HG03521 (cell line): ENCODE results near the gene PLEKHA5.

Experiments used
- ATAC-seq: cut with Tn5 transposase; IDR thresholded peaks from one replicate; pipeline ENCODE4 v1.9.1; 2021; ENCODE audit warnings: mild to moderate bottlenecking, moderate library complexity; ENCODE audit not compliant: unreplicated experiment

Gene PLEKHA5

GRCh38 chr12:19196959-19197630 is 67.6 kb downstream of the PLEKHA5 start:
- ATAC-seq: no peak

DNA sequence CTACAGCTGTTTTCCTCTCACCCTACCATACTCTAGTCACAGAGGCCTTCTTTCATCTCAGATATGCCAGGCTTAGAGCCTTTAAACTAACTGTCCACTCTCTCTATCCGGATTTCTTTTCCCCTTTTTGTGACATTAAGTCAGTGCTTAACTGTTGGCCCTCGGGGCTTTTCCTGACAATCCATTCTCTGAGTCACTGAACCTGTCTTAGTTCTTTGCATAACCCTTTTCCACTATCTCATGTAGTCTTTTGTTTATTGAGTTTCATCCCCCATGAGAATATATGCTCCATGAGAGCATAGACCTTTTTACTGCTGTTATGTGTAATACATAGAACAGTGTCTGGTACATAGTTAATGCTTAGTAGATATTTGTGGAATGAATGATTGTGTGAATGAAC is 68.7 kb downstream of the PLEKHA5 start:
- ATAC-seq: no peak

GRCh38 chr12:19199332-19199731 is 69.8 kb downstream of the PLEKHA5 start:
- no peak for ATAC-seq

DNA sequence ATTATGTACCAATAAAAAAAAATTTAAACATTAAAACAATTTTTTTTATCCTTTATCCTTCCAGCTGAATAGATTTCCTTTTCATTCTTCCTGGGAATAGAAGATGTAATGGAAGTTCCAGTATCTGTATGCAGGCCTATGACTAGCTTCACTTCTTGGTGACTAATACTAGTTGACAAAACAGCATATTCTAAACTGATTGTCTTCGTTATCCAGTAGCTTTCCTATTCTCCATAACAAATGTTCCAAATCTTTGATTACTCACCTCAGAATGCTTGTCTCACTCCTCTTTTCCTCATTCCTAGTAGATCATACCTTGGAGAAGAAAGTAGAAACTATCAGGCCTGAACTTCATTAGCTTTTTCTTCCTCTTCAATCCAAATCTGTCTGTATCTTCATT is 70.7 kb downstream of the PLEKHA5 start:
- no peak for ATAC-seq

DNA sequence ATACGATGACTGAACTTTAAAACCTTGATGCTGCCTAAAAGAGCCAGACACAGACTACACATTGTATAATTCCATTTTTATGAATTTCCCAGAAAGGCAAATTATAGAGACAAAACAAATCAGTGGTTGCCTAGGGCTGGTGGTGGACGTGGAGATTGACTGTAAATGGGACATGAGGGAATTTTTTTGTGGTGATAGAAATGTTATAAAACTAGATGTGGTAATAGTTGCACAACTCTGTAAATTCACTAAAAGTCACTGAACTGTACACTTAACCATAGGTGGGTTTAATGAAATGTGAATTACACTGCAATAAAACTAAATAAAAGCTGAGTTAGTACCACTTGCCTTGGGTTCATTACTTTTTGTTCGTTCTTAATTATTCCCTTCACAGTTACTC is 72.1 kb downstream of the PLEKHA5 start:
- ATAC-seq: no peak

GRCh38 chr12:19203013-19203412 is 73.5 kb downstream of the PLEKHA5 start:
- ATAC-seq: no peak

DNA sequence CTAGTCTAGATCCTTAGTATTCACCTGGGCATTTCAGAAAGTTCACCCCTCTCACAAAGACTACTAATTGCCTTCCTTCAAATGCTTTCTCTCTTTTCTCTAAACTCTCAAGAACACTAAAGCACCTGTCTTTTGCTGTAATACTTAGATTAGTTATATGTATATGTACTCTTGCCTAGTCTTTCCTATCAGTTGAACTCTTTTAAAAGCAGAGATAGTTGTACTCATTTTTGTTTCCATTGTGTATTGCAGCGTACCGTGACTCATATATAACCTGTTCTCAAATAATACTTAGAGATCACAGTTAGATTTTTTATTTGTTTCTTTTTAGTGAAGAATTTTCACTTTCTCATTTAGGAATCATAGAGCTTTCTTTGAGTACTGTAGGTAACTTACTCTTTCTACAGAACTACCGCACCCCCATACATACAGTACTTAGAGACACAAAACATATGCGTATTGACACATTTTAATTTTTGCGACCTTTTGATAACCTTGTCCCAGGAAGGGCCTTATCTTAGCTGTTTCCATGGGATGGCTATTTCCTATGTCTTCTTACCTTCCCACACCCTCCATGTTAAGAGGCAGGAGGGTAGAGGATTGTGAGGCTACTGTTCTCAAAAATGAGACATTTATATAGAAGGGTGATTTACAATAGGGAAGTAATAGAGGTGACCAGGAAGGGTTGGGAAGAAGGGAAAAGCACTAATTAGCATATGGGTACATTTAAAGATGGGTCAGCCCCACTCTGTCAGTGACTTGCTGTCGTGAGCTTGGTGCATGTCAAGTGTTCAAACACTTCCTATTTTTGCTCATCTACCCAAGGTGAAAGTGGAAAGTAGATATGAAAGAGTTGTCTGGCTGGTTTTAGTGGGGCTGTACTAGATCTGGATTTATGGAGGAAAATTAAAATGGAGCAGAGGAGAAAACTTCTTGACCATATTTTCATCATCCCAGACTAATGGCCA is 74.3 kb downstream of the PLEKHA5 start:
- no peak for ATAC-seq

DNA sequence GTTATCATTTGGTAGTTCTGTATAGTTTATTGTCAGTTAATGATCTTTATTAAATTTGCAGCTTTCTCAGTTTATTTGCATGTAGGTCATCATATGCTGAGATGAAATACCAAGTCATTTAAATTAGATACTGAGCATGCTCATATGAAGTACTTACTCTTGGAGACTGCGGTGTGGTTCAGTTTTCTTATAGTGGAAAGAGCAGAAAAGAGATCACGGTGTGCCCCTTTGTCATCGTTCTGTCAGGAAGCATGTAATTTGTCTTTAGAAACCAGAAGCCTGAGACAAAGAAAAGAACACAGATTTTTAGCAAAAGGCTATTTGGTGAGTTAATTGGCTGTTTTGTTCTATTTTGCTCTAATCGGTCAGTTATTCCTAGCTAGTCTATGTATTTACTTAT is 75.6 kb downstream of the PLEKHA5 start:
- no peak for ATAC-seq

DNA sequence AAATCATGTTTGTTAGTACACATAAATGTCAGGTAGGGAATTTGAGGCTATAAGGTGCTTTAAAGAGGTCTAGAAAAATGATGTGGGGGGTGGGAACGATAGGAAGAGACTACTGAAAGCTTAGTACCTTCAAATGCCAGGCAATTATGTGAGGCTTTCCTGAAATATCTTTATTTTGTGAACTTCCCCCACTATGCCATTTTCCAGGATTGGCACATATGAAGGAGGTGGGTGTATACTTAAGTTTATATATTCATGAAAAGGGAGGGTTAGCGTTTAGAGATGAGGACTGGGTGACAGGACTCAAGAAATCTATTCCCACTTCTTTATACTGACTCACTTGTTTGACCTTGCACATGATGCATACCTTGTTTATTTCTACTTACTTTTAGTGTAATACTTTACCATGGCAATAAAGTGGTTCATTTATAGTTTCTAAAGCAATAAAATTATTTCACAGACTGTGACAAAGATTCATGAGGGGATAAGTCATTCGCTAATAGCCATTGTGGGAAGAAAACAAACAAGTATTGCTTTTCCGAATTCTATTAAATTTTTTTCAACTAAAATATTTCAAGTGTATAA is 77.1 kb downstream of the PLEKHA5 start:
- ATAC-seq: no peak

DNA sequence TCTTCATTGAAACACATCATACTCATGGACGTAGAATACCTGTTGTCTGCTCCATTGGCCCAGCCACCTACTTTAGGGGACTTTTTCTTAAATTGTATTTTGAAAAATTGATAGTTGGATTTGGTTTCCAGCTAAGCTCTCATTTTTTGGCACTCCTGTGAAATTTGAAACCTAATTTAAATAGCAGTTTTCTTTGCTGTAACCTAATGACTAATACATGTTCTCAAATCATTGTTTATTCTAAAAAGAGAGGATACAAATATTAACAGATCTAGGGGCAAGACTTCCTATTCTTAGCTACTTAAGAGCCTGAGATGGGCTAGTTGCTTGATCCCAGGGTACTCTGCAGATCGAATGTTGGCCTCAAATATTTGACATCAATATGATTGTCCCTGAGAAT is 78.9 kb downstream of the PLEKHA5 start:
- ATAC-seq: no peak

GRCh38 chr12:19209661-19210060 is 80.1 kb downstream of the PLEKHA5 start:
- ATAC-seq: no peak

DNA sequence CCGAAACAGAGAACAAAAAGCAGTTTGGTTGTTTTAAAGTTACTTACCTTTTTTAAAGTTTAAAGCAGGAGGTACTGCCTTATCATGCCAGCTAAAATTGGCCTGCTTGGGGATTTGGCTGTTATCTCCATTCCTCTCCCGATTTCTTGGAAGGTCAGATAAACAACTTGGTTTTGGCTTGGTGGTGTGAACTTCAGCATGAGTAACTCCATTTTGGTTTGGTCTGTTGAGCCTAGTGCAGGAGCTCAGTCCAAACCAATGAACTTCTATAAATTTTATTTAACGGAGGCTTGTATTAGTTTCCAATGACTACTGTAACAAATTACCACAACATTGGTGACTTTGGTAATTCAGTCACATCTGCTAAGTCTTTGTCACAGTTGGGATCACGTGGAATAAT is 82.3 kb downstream of the PLEKHA5 start:
- ATAC-seq: no peak

GRCh38 chr12:19212245-19212644 is 82.7 kb downstream of the PLEKHA5 start:
- no peak for ATAC-seq

GRCh38 chr12:19214020-19214419 is 84.5 kb downstream of the PLEKHA5 start:
- ATAC-seq: no peak

DNA sequence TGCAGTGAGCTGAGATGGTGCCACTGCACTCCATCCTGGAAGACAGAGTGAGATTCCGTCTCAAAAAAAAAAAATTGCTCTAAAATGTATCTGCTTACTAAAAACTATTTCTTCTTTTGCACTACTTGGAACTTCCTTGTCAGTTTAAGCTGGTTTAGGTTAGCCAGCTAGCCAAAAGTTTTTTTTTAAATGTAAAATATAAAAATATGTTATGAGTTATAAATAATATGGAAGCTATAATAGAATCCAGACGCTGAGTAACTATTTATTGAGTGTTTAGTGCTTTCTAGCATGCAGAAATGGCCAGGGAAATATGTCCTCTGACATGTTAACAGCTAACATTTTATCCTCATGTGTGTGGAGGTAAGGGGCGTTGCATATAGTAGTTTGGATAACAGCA is 85.6 kb downstream of the PLEKHA5 start:
- no peak for ATAC-seq

DNA sequence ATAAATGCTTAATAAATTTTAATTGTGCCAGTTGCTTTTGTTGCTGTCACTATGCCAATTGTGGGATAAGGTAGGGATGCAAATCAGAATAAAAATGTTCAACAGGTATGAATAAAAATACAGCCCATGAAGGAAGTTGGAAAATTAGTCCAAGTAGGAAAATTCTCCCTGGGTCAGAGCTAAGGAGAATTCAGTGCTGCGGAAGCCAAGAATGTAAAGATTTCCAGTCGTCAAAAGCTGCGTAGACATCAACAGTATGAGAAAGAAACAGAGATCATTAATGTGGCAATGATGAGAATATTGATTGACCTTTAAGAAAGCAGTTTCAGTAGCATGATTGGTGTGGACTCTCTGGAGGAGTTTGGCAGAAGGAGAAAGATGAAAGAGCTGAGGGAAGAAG is 87.9 kb downstream of the PLEKHA5 start:
- no peak for ATAC-seq

DNA sequence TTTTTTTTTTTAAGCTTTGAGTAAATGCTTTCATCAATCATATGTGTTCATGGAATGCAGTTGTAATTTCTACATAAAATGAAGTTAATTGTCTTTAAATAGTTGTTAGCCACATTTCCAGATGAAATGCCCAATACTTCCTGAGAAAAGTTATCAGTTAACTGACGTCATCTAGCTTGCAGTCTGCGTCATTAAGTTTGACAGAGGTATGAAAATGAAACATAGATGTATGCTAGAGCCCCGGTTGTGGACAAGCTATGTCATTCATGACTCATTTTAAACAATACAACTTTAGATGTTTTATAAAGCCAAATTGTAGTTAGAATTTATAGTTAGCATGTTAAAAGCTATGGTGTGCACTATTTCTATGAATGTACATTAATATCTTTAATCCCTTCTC is 90.7 kb downstream of the PLEKHA5 start:
- ATAC-seq: no peak

DNA sequence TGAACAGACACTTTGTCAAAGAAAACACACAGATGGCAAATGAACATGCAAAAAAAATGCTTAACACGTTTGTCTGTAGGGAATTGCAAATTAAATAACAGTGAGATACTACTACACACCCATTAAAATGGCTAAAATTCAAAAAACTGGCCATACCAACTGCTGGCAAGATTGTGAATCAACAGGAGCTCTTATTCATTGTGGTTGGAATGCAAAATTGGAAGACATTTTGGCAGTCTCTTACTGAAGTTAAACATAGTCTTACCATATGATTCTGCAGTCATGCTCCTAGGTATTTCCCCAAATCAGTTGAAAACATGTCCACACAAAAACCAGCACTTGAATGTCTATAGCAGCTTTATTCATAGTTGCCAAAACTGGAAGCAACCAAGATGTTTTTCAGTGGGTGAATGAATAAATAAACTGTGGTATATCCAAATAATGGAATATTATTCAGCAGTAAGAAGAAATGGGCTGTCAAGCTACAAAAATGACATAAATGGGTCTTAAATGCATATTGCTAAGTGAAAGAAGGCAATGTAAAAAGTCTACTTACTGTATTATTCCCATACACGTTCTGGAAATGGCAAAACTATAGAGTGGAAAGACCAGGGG is 91.4 kb downstream of the PLEKHA5 start:
- ATAC-seq: no peak

DNA sequence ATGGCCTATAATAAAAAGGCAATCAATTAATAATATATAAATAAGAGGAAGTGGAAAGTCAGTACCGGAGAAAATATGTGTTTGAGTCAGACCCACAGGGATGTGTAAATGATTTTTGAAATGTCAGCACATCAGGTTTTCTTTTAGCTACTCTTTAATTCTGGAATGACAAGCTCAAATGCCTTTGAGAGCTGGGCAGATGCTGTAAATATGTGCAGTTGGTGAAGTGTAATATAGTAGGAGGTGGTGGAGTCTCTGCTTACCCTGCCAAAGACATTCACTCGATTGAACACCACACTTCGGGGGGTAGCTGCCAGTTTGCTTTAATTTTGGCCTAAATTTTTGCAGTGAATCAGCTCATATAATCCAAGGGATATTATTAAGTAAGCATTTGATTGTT is 93.0 kb downstream of the PLEKHA5 start:
- ATAC-seq: no peak

DNA sequence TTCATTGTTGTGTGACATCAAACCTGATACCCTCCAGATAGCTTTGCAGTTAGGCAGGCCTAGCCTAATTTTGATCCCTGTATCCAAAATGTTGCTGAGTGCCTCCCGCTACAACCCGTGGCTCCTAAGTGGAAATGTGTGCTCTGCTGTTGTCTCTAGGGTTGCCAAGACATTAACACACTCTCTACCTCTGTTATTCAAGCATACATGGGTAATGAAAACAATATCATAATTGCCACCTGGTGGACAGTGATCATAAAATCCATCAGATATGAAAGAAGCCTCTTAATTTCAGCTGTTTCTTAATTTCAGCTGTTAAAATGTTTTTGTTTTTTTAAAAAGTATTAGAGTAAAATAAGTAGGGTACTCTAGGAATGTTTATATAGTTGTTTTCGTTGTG is 93.5 kb downstream of the PLEKHA5 start:
- no peak for ATAC-seq

DNA sequence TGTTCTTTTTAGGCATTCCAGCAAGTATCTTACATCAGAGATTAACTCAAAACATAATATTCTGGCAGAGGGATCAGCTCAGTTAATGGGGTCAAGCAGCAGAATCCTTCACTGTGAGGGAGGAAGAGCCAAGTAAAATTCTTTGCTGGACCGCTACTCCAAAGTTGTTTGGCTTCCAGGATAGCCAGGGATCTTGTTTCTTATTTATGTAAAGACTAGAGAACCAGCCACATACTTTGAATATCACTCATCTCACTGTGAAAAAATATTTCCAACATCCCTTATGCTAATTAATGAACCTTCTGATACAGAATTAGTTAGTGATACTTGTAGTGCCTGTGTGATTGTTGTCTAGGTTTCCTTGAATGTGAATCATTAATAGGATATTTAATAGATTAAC is 94.2 kb downstream of the PLEKHA5 start:
- no peak for ATAC-seq
